HG03025 (cell line): ENCODE results near the gene GMDS.
"Not testable (repeated sequence)": the region's sequence is repeated elsewhere in the genome, so short reads cannot be mapped to it uniquely, and the experiment has no call there.

ENCODE experiments used
- ATAC-seq: cut with Tn5 transposase; IDR thresholded peaks from one replicate; pipeline ENCODE4 v1.9.1; 2021; ENCODE audit warnings: mild to moderate bottlenecking, moderate library complexity; ENCODE audit not compliant: unreplicated experiment, low FRiP score

The GMDS gene

DNA sequence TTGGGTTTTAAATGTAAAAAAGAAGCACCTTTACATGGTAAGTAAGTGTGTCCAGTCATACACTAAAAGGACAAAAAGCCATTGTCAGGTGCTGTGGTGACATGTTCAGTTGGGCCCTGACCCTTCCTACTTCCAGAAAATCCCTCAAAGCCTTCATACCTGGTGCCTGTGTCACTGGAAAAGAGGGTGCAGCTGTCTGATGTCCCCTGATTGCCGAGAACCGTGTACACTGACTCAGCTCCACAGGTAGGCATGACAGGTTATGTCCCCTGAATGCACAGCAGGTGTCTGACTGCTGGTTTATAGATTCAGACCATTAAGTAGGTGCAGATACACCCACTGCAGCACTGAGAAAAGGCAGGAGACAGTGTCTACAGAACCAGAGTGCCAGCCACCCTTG is 536.6 kb downstream of the GMDS start:
- no peak for ATAC-seq

DNA sequence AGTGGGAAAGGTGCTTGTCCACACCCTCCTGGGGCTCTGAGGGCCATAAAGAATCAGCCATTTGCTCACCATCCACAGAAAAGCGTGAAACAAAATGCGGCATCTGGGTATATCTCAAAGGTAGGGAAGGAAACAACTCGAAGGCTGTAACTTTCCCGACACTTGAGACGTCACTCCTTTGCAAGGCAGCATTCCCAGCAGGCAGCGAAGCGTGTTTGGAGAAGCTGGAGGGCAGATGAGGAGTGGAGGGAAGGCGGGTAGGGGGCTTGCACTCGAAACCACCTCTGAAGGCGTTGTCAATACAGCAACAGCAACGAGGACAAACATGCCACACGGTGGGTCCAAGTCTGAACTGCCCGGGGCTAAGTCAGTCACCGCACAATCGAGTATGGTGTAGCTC is 537.3 kb downstream of the GMDS start:
- ATAC-seq: no peak

DNA sequence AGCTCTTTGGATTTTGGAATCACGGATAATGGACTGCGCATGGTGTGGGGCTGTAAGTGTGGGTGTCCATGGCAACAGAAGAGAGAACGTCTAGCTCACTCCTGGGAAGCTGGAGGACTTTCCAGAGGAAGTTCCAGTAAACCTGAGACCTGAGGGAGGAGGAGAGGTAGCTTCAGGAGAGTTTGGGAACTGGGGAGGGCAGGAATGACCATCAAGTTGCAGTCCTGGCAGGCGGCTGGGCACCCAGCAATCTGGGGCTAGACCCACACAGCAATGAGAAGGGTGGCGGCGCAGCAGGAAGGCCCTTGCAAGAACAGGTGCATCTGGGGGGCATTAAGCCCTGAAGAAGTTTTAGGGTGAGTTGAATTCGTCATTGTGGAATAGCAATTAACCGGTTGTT is 539.8 kb downstream of the GMDS start:
- no peak for ATAC-seq

DNA sequence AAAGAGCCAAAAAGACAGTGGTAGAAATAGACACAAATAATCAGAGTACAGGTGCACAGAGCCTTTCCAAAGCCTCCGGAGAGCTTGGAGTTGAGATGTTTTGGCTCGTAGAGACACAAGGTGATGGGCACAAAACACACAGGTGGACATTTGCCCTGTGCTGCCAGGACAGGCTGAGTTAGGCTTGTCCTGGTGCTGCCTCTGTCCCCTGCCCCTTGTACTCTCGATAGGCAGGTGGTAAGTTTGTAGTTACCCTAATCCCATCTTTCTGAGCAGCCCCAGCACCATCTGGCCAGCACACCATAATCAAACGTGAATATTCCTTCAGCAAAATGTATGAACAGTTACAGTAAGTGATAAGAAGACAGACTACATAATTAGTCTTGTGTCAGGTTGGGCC is 540.2 kb downstream of the GMDS start:
- ATAC-seq: no peak

DNA sequence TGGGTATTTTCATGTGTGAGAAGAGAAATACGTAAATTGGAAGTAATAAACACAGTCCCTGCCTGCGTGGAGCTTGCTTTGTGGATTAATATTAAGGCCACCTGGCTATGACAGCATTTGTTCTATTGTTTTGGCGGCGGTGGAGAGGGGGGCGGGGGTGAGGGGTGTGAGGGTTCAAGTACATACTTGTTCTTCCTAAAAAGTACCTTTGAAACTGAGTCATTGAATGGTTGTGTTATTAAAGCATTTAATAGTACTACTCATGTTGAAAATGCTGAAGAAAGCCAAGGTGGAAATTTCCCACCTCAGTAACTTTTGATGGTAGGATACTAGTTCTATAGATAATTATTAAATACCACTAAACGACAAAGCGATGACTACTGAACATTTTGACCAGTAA is 540.7 kb downstream of the GMDS start:
- no peak for ATAC-seq

DNA sequence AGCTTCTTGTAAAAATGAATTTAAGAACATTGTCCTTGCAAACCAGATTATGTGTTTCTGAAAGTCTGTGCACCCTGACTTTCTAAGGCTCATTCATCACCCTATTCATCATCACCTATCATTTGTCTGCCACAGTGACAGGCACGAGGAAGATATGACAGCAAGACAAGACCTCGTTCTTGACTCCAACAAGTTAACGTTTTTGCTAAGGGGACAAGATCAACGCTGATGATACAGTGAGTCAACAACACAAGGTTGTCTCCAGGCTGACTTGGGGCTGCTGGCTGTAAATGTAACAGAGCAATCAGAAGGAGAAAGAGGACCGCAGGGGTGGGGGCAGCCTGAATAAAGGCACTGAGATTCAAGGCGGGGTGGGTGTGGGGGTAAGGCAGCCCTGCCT is 541.5 kb downstream of the GMDS start:
- no peak for ATAC-seq

DNA sequence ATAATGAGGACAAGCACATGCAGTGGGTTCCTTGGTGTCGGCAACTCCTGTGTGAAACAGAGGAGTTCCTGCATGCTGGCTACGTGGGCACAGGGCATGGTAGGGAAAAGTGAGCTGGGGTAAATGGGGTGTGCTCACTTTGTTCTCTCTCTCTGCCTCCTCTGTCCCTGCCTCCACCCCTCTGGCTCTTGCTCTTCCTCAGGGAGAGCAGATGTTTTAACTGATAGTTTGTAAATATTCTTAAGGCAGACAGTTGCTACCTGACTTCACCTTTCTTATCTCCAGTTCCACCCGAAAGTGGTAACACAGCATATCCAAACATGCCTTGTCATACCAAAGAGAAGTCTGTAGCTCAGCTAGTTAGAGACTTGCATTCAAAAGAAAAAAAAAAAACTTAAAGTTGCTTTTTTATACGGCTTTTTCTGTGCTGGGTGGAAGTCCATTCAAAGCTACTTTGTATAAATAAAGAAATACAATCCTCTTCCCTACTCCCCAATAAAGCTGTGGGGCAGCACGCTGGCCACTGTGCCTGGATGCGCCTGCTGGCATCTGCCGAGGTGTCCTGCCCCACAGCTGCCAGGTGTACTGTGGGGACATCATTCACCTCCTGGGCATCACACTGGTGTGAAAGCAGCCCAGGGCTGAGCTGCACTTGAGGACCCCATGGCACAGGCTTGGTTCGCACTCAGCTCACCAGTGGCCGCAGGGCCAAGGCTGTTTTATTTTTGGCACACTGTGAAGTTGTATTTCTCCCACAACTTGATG is 542.1 kb downstream of the GMDS start:
- ATAC-seq: no peak

DNA sequence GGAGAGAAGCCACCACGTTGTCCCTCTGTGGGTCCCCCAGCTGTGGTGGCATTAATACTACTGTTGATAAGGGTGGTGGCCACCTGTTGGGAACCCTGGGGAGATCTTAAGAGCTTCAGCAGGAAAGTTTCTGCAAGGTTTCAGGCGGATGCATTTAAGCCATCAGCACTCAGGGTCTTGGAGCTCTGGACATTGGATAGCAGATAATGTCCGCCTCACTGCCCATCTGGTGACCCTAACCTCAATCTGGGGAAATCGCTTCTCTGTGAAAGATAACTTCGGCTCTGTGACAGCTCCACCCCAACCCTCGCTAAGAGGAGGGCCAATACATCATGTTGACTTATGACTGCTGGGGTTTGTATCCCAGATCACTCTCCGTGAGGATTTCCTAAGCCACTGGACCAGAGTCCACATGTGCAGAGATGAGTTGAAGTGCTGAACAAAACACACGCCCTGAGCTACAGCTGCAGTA is 542.8 kb downstream of the GMDS start:
- ATAC-seq: no peak

DNA sequence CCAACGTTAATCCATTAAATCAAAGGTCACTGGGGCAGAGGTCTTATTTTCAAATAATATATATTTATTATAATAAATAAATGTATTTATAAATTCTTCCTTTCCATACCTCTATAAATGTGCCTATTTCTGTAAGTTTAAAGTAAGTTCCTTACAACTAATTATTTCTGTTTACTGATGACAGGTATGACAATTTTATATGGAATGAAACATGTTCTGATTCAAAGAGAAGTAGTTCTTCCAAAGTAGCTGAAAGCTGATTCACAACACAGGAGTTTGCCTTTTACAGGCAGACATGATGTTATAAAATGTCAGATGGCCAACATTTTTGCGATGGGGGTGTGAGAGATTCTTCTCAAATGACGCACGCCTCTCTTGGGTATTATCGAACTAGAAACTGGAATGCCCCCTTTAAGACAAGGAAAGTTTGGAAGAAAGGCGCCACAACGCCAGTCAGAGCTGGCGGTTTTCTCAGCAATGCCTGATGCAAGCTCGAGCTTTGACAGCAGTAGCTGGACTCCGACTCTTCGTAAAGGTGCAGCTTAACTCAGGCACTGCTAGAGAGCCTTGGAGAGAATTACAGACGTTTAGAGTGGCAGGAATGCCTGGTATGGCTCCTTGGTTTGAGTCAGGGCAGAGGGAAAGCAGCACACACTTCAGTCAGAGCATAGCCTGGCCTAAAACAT is 543.6 kb downstream of the GMDS start:
- ATAC-seq: no peak

DNA sequence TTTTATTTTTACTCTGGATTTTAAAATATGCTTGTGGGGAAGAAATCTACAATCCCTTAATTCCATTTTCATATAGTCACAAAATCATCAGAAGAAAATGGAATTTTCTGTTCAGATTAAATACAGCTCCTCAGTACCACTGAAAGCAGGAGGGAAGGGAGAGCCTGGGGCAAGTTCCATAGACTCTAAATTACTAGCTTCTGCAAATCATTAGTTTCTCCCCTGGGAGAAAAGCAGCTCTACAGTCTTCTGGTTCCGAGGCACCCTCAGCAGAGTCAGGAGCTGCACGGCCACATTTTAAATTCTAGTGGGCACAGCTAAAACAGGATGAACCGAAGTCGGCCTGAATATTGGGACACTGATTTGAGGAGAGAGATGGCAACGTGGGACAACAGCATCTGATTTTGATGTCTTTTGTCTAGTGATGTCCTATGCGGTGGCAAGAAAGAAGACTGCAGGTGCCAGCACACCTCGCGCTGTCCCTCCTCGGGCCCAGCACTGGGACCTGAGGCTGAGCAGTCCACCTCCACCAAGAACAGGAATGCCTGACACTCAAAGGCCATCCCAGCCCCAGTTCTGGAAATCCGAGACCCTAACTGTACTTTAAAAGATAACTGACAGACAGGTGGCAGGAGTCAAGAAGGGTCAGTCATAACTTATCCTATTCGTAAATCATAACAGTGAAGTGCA is 545.0 kb downstream of the GMDS start:
- ATAC-seq: no peak

DNA sequence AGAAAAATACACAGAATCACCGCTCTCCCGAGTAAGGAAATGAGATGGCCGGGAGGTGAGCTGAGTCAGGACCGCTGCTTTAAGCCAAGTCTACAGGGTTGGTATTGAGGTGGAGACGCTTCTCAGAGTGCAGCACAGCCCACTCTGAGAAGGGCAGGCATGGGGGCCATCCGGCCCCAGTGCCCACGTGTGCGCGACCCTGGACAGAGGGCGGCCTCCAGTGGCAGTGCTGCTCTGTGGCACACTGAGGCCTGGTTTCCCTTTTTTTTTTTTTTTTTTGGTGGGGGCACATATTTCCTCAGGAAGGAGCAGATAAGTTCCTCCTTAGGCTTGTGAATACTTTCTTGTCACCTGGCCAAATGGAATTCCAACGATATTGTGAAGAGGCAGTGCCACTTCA is 546.9 kb downstream of the GMDS start:
- ATAC-seq: no peak

DNA sequence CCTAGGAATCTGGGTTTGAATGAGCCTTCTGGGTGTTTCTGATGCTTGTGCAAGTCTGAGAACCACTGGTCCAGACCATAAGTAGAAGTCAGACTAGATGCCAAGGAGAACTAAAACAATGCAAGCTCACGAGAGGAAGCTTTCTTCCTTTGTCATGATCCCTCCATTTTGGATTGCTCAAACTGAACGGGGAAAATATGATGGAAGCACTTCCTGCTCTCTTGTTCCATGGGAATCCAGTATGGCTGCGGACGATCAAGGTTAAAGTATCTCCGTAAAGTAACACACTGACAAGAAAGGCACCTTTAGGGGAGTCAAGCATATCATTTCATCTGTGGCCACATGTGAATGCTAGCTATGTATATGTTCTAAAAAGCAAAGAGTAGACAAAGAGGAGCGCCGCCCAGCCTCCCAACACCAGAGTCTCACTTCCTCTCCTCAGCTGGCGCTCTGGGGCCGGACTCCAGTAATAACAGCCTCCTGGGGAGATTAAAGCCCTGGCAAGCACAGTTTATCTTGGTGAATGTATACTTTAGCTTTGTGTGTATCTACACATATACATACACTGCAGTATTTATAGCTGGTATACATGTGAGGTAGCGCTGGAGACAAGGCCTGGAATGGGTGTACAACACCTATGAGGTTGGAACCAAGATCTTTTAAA is 547.6 kb downstream of the GMDS start:
- no peak for ATAC-seq

DNA sequence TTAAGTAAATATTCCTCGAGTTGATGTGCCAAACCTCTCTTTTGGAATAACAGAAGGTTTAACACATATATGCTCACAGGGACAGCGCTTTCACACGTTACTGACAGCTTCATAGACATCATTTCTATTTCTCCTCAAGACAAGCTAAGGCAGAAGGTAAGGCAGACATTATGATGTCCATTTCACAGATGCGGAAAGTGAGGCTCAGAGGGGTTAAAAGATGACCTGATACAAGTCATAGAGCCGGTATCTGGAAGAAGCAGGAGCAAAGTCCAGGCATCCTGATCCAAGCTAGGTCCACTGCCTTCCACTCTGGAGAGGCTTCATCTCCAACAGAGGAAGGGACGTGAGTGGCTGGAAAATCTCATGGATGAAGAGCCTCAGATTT is 548.9 kb downstream of the GMDS start:
- ATAC-seq: no peak

DNA sequence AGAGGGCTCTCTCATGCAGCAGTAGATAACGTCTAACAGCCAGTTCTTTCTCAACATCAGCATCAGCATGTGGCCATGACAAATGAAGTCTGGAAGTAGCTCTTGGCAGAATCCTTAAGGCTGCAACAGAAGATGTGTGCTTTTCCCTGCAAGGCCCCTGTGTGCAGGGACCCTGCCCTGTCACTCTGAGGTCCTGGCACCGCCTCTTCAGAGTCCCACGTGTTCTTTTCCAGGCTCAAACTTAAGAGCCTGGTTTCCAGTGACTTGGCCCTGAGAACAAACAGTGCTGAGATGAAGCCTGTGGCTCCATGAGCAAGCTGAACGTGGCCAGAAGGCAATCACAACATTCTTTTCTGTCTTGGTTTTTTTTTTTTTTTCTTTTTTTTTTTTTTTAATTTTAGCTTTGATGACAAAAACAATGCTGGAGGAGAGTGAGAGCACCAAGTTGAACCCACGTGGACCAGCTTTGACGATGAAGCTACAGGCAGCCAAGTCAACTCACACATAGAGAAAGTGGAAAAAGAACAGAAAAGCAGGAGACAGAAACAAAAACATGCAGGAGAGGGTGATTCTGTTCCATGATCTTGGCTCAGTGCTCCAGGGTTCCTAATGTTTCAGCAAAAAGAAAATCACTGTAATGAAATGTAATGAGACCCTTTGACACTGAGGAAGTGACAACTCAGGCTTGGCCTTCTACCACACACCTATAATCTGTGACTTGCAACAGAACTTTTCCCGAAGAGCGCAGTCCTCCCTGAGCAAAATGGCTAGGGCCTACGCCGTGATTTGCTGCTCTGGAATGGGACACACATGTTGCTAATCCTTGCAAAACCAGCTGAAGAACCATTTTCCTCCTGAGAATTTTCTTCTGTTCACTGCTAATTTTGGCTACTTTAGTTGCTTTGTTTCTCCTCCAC is 549.6 kb downstream of the GMDS start:
- ATAC-seq: no peak

DNA sequence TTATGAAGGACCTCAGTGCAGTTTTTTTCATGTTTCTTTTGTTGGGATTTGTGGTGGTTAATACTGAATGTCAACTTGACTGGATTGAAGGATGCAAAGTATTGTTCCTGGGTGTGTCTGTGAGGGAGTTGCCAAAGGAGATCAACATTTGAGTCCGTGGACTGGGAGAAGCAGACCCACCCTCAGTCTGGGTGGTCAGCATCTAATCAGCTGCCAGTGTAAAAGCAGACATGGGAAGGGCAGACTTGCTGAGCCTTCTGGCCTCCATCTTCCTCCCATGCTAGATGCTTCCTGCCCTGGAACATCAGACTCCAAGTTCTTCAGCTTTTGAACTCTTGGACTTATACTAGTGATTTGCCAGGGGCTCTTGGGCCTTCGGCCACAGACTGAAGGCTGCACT is 553.6 kb downstream of the GMDS start:
- ATAC-seq: not testable (repeated sequence)

DNA sequence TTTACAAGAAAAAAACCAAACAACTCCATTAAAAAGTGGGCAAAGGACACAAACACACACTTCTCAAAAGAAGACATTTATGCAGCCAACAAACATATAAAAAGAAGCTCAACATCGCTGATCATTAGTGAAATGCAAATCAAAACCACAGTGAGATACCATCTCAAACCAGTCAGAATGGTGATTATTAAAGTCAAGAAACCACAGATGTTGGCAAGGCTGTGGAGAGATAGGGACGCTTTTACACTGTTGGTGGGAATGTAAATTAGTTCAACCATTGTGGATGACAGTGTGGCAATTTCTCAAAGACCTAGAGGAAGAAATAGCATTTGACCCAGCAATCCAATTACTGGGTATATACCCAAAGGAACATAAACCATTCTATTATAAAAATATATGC is 554.7 kb downstream of the GMDS start:
- ATAC-seq: not testable (repeated sequence)

DNA sequence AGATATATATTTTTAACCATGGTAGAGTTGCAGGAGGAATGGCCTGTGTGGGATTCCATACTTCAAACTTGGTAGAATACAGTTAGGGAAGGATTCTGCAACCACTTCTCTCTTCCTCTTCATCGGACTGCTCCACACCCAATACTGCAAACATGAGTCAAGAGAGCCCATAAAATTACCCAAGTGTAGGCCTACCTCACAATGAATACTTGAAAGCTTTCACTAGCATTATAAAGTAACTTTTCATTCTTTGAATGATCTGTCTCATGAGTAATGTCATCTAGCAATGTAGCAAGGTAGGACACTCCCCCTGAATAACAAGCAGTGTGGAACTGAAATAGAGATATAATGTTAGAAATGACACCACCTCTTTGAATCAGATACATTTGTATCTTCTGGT is 556.3 kb downstream of the GMDS start:
- ATAC-seq: no peak

DNA sequence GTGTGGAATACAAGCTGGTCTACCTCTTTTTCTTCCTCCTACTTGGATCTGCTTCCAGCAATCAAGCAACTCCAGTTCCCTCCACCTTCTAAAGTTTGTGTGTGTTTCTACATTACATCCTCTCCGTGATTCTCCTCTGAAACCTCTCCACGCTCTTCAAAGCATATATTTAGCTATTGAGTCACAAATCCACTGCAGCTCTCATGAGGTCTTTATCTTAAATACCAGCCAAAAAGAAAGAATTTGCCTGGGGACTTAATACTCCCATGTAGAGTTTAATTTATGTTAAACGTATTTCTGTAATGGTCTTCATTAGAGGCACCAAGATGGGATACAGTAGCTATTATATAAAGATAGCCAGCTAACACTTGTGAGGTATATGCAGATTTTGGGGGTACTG is 557.0 kb downstream of the GMDS start:
- ATAC-seq: no peak

DNA sequence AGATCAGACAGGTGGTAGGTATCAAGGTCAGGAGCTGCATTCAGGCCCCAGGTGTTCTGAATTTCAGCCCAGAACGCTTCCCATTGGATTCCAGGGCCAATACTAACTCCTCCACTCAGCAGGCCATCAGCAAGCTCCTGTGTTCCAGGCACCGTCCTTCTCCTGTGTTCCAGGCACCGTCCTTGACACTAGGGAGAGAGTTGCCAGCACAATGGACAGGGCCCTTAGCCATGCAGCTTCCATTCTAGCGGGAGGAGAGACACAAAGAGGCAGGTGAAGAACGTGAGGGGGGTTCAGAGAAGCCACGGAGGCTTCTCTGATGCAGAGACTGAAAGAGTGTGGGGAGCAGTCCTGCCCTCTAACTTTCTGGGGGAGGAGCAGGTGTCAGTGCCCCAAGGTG is 558.0 kb downstream of the GMDS start:
- no peak for ATAC-seq
